Inflammatory macrophage treated with lipopolysaccharide for 4 hours (primary cell): ENCODE data around the gene LGALS3BP.

Source experiments
- DNase-seq: peaks from one replicate; pipeline ENCODE4 v3.0.0-alpha.2; 2020

Gene LGALS3BP

GRCh38 chr17:78935419-78936323 lies 44.1 kb downstream of the LGALS3BP start:
- no peak for DNase-seq

- DNase-seq, result no peak
Observed at GRCh38 chr17:78934681-78935418, 44.9 kb downstream of the LGALS3BP start.

- peak; percentile 70 for DNase-seq
Observed at GRCh38 chr17:78933959-78934568, 45.7 kb downstream of the LGALS3BP start.

- DNase-seq, result peak; percentile 80
Observed at GRCh38 chr17:78933025-78933958, 46.4 kb downstream of the LGALS3BP start.

- DNase-seq, result no peak
Observed at GRCh38 chr17:78929908-78930775, 49.6 kb downstream of the LGALS3BP start.

- DNase-seq, result peak; percentile 86
Observed at GRCh38 chr17:78925662-78926555, 53.8 kb downstream of the LGALS3BP start.

DNA sequence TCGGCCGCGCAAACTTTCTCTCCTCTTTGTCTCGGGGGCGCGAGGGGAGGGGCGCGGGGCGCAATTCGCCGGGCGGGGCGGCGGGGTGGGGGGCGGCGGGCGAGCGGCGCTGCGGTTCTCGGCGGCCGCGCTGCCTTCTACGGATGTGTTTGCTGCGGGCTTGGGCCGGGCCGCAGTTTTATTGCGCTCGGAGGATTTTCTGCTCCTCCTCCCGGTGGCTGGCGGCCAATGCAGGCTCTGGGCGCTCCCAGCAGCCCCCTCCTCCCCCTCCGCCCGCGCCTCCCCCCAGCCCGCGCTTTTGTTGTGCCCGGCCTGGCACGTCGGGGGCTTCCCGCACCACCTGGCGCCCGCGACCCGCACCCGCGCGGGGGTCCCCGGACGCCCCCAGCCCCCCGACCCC lies 54.5 kb downstream of the LGALS3BP start, which contains the start of gene TIMP2:
TIMP2 (minus strand) TSS at position 154 of the 400 bp plus-strand sequence. CDS start 299 bp downstream, outside the sequence.
- DNase-seq, result peak; percentile 82

DNA sequence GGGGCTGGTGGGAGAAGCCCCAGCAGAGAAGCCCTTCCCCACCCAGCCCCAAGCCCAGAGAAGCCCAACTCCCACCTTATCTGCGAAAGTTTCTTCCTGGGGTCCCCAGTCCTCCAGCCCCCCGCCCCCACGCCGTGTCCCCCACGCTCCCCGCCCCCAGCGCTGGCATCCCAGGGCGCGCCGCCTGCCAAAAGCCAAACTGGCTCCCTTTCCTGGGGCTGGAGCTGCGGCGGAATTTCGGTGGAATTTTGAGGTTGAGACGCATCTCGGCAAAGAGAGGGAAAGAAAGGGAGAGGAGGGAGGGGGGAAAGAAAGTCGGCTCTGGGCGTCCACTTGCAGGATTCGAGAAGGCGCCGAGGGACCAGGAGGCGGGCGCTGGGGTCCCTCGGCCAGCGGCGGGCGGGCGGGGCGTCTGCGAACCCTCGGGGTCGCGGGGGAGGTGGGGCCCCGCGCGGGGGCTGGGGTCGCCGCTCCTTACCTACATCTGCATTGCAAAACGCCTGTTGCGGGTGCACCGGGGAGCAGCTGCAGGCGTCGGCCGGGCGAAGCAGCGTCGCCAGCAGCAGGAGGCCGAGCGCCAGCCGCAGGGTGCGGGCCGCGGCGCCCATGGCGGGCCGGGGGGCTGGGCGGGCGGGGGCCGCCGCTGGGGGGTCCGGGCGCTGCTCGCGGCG lies 55.1 kb downstream of the LGALS3BP start:
- no peak for DNase-seq

DNA sequence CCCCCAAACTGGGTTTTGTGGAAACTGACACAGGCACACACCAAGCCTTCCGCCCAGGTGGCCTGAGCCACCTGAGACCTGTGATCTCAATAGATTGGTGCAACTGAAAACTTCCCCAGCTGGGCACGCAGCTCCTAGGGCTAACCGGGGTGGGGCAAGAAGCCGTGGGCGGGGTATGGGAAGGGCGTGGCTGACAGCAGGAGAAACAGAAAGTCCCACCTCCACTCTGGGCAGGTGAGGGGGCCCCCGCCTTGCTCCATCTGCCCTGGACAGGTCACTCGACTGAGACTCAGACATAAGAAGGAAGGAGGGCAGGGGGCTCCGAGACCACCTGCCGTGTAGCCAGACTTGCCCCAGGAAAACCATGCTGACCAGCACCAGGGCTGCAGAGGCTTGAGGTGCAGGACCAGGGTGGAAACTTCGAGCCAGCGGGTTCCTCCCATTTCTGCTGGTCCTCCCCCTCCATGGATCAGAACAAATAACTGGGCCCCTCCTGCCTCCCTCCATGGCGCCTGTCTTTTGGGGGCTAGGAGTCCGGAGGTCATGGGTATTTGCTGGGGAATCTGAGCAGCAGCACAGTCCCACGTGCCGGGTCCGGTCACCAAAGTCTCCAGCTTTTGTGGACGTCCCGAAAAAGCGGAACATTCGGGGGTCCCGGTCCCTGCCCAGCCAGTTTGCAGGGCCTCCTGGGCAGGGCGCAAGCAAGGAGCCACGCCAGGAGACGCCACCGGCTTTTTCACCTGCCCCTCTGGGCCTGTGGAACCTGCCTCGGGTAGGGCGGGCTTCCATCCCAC lies 55.9 kb downstream of the LGALS3BP start:
- peak; percentile 76 for DNase-seq

DNA sequence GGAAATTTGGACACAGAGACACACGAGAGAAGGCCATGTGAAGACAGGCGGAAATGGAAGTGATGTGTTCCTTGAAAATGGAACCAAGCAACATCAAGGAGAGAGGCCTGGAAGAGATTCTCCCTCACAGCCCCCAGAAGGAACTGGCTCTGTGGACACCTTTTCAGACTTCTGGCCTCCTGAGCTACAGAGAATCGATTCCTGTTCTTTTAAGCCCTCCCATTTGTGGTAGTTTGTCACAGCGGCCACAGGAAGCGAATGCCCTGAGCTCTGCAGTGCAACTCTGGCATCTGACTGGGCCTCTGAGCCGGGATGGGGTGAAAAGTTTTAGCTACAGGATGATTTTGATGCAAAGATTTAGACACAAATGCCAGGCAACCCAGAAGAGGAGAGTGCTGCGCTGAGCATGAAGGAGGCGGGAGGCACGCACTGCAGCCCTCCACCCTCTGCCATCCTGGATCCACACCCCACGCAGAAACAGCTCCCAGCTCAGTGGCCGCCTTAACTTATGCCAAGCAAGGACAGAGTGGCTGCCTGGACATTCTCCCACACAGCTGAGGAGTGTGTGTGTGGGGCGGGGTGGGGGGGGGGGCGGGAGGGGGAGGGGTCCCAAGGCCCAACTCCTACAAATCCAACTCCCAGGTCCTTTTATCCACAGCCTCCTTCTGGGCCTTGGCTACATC lies 56.8 kb downstream of the LGALS3BP start:
- DNase-seq, result peak; percentile 66

GRCh38 chr17:78921437-78921971 lies 58.2 kb downstream of the LGALS3BP start:
- no peak for DNase-seq
